ENCODE results near the gene SH3BP5L. TPM values are rescaled to one million over a fixed set of nuclear protein-coding genes. Genes with fewer than 3 reads are reported as not detected.

SH3BP5L gene
- total and polyA plus RNA-seq, 8 donors, result 6.1 to 15.8 (median 8.7) TPM

GRCh38 chr1:248856176-248856575 is 30.5 kb upstream of the SH3BP5L start:
- Histone ChIP-seq H3K27ac (no peak overlapping the region), H3K4me3 (no peak overlapping the region), H3K36me3 (no peaks in the 10 kb centered on the region), H3K27me3 (no peaks in the 10 kb centered on the region), H3K4me1 (peaks cover 0 to 13% (median 5%) of the 10 kb centered on the region in 3 donors), H3K9me3 (no peaks in the 10 kb centered on the region)
- FAIRE-seq, result no peak
- intact Hi-C loops (cut with DNase I), result no loop called here
- ATAC-seq, result no peak
- 90% methylated on average over 1 of the region's 1 CpG for WGBS, 2 donors
- TF ChIP-seq CTCF (IDR thresholded peaks at IDR 0.05), result no peak
- DNase-seq, result no peak

GRCh38 chr1:248855580-248855979 is 29.9 kb upstream of the SH3BP5L start:
- 85 to 87% methylated on average over 5 to 6 of the region's 6 CpGs for WGBS, 2 donors
- Histone ChIP-seq H3K36me3 (no peaks in the 10 kb centered on the region), H3K4me1 (peaks cover 0 to 13% (median 5%) of the 10 kb centered on the region in 3 donors), H3K27ac (no peak overlapping the region), H3K4me3 (no peak overlapping the region), H3K9me3 (no peaks in the 10 kb centered on the region), H3K27me3 (no peaks in the 10 kb centered on the region)
- no peak for ATAC-seq
- intact Hi-C loops (cut with DNase I), result no loop called here
- peak in 1 of 6 donors; percentile 74 for DNase-seq
- TF ChIP-seq CTCF (IDR thresholded peaks at IDR 0.05), result no peak
- FAIRE-seq, result no peak

DNA sequence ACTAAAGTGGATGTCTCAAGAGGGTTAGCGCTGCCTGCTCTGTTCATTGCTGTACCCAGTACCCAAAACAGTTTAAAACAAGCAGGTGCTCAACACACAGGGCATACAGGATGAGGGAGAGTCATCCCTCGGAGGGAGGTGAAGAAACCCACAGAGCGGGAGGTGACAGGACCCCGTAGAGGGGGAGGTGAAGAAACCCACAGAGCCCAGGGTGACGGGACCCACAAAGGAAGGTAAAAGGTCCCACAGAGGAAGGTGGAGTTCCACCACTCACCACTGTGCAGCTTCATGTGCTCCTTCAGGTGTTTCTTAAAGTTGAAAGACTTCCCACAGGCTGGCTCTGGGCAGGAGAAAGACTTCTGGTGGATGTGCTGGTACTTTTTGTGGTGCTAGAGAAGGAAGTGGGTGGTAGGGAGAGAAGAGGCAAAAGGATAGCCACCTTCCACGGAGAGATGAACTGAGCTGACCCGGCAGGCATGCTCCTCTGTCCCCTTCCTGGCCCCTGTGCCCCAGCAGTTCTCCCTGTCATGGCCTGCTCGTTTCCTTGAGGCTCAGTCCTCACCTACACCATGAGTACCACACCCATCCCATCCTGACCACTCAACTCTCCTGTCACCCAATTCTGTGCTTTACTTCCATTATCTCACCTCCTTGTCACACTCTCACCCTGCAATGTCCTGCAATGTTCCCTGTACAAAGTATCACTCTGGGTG is 28.1 kb upstream of the SH3BP5L start:
- no peak for FAIRE-seq
- H3K36me3 ChIP-seq, result peaks cover 0 to under 1% (median 0%) of the 10 kb centered on the region in 3 donors
- intact Hi-C loops (cut with DNase I), result no loop called here
- H3K9me3 ChIP-seq, result no peaks in the 10 kb centered on the region
- TF ChIP-seq CTCF (IDR thresholded peaks at IDR 0.05), result no peak
- DNase-seq, result no peak
- no peak overlapping the region for H3K4me3 ChIP-seq
- WGBS, 2 donors, result 89 to 91% methylated on average over 8 of the region's 8 CpGs
- ATAC-seq, result no peak
- no peaks in the 10 kb centered on the region for H3K27me3 ChIP-seq
- H3K4me1 ChIP-seq, result peaks cover 0 to 7% (median 0%) of the 10 kb centered on the region in 3 donors
- H3K27ac ChIP-seq, result no peak overlapping the region

DNA sequence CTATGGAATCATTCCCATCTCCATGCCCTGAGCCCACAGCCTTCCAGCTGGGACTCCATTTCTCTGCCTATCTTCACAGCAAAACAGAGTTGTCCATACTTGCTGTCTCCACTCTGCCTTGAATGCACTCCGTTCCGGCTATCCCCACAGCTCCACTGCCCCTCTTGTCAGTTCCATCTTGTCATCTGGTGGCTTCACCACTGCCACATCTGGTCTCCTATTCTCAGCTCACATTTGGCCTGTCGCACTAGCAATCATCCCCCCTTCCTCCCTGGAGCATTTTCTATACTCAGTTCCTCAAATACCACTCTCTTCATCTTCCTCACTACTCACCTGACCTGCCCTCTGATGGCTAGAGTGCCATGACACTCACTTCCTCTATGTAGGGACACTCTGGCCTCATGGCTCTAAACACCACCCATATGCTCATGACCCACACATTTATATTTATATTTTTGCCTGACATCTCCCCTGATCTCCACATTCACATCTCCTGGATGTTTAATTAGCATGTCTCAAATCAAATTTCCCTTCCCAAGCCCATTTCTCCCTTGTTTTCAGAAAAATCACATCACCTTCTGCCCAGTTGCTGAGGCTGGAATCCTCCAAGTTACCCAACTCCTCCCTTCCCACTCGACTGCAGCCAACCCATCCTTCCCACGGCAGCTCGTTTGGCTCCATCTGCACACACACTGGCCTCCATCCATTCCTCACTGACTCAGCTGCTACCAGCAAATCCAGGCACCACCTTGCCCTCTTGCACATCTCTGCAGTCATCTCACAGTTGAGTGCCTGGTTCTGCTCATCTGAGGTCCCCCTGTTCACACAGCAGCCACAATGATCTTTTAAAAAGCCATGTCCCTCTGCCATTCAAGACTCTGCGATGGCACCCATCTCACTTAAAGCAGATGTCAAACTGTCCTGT is 27.0 kb upstream of the SH3BP5L start:
- 88 to 93% methylated on average over 7 of the region's 7 CpGs for WGBS, 2 donors
- peaks cover 3 to 11% (median 7%) of the 10 kb centered on the region in 3 donors for H3K36me3 ChIP-seq

More for the DNA sequence above, 27.0 kb upstream of the SH3BP5L start:
- ATAC-seq, result no peak
- no peak for TF ChIP-seq CTCF (IDR thresholded peaks at IDR 0.05)
- intact Hi-C loops (cut with DNase I), result no loop called here
- Histone ChIP-seq H3K4me1 (peaks cover 0 to 5% (median 0%) of the 10 kb centered on the region in 3 donors), H3K9me3 (no peaks in the 10 kb centered on the region), H3K27me3 (no peaks in the 10 kb centered on the region), H3K4me3 (no peak overlapping the region), H3K27ac (no peak overlapping the region)
- DNase-seq, result no peak
- no peak for FAIRE-seq
